HEK293 (cell line): Measurements from ENCODE around the gene P2RX4.

Source experiments
- HOXC10 ChIP-seq: sonication (generic); formaldehyde crosslinking; IDR thresholded peaks from 2 replicates; pipeline ENCODE4 v1.8.1; 2023; ENCODE audit warnings: mild to moderate bottlenecking, missing genetic modification reagents
- OSR2 ChIP-seq: fragments of 450-650 bp; formaldehyde crosslinking; IDR thresholded peaks from 2 replicates; pipeline ENCODE4 v1.5.1; 2016; ENCODE audit warnings: missing biosample characterization, missing genetic modification characterization
- PRDM1 ChIP-seq: fragments of 450-650 bp; formaldehyde crosslinking; IDR thresholded peaks from 2 replicates; pipeline ENCODE4; 2016; ENCODE audit warnings: missing biosample characterization, missing genetic modification characterization
- ZNF558 ChIP-seq: fragments of 450-650 bp; formaldehyde crosslinking; IDR thresholded peaks from 2 replicates; pipeline ENCODE4 v1.5.1; 2016; ENCODE audit warnings: missing biosample characterization, missing genetic modification characterization
- ZNF629 ChIP-seq: fragments of 450-650 bp; formaldehyde crosslinking; IDR thresholded peaks from 2 replicates; pipeline ENCODE4 v1.5.1; 2017; ENCODE audit warnings: missing biosample characterization, missing genetic modification characterization
- ZNF768 ChIP-seq: fragments of 450-650 bp; formaldehyde crosslinking; IDR thresholded peaks from 2 replicates; pipeline ENCODE4 v1.5.1; 2018; ENCODE audit warnings: missing biosample characterization, mild to moderate bottlenecking, missing genetic modification characterization
- ZNF830 ChIP-seq: fragments of 450-650 bp; IDR thresholded peaks from 2 replicates; pipeline ENCODE4 v1.5.0; 2018; ENCODE audit warnings: missing biosample characterization, missing genetic modification characterization, low read depth, mild to moderate bottlenecking, moderate library complexity
- TF ChIP-seq, protein P1 (sequence below): fragments of 450-650 bp; formaldehyde crosslinking; IDR thresholded peaks from 2 replicates; pipeline ENCODE4 v1.5.1; 2016; ENCODE audit warnings: missing biosample characterization, missing genetic modification characterization
- TF ChIP-seq, protein P2 (sequence below): fragments of 450-650 bp; formaldehyde crosslinking; IDR thresholded peaks from 2 replicates; pipeline ENCODE4 v1.5.0; 2017; ENCODE audit warnings: missing biosample characterization, missing genetic modification characterization, borderline replicate concordance

DNA sequence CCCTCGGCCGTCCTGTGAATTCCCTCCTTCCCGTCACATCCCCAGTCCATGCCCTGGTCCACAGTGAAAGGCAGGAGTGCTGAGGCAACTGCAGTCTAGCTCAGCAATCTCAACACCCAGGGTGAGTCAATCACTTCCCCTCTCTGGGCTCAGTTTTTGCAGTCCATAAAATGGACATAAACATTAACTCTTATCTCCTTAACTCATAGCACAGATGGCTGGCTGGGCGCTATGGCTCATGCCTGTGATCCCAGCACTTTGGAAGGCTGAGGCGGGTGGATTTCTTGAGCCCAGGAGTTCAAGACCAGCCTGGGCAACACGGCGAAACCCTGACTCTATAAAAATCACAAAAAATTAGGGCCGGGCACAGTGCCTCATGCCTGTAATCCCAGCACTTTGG lies 54.2 kb downstream of the P2RX4 start:
- TF ChIP-seq ZNF629 (tag by site-specific recombination), result no peak
- TF ChIP-seq HOXC10, result no peak
- TF ChIP-seq, protein P1, sequence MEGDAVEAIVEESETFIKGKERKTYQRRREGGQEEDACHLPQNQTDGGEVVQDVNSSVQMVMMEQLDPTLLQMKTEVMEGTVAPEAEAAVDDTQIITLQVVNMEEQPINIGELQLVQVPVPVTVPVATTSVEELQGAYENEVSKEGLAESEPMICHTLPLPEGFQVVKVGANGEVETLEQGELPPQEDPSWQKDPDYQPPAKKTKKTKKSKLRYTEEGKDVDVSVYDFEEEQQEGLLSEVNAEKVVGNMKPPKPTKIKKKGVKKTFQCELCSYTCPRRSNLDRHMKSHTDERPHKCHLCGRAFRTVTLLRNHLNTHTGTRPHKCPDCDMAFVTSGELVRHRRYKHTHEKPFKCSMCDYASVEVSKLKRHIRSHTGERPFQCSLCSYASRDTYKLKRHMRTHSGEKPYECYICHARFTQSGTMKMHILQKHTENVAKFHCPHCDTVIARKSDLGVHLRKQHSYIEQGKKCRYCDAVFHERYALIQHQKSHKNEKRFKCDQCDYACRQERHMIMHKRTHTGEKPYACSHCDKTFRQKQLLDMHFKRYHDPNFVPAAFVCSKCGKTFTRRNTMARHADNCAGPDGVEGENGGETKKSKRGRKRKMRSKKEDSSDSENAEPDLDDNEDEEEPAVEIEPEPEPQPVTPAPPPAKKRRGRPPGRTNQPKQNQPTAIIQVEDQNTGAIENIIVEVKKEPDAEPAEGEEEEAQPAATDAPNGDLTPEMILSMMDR (tag by site-specific recombination), result no peak
- TF ChIP-seq ZNF558 (tag by site-specific recombination), result no peak
- no peak for TF ChIP-seq OSR2 (tag by site-specific recombination)
- no peak for TF ChIP-seq ZNF830 (tag by site-specific recombination)
- TF ChIP-seq, protein P2, sequence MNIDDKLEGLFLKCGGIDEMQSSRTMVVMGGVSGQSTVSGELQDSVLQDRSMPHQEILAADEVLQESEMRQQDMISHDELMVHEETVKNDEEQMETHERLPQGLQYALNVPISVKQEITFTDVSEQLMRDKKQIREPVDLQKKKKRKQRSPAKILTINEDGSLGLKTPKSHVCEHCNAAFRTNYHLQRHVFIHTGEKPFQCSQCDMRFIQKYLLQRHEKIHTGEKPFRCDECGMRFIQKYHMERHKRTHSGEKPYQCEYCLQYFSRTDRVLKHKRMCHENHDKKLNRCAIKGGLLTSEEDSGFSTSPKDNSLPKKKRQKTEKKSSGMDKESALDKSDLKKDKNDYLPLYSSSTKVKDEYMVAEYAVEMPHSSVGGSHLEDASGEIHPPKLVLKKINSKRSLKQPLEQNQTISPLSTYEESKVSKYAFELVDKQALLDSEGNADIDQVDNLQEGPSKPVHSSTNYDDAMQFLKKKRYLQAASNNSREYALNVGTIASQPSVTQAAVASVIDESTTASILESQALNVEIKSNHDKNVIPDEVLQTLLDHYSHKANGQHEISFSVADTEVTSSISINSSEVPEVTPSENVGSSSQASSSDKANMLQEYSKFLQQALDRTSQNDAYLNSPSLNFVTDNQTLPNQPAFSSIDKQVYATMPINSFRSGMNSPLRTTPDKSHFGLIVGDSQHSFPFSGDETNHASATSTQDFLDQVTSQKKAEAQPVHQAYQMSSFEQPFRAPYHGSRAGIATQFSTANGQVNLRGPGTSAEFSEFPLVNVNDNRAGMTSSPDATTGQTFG, result no peak
- TF ChIP-seq ZNF768 (tag by site-specific recombination), result no peak
- TF ChIP-seq PRDM1 (tag by site-specific recombination), result no peak
